Measurements from ENCODE around the gene TRMT2A.

DNA sequence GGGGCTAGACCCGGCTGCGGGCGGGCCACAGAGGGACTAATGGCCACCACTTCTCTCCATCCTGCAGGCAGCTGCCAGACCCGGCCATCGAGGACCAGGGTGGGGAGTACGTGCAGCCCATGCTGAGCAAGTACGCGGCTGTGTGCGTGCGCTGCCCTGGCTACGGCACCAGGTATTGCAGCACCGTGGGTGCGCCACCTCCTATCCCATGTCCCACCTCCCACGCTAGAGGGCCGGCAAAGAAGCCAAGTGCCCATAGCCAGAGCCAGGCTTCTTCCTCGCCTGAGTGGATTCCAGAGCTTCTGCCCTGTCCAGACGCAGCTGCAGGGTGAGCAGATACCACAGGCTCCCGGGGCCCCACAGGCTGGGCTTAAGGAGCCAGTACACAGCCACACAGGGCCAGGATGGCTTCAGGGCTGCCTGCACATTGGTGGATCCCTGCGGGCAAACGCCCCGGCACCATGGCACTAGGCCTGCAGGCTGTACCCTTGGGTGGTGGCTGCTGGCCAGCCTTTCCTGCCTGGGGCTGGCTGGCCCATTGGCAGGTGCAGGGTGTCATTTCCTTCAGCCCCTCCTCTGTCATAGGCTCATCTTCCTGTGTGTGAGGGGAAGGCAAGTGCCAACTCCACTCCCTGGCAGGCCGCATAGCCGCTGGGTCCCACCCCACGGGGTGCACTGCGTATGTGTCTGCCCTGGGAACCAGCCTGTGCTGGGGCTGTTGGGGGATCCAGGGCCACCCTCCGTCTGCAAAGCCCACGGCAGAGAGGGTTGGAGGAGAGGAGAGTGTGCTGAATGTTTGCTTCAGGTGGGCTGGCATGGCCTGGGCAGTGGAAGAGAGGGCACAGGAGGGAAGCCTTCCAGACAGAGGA lies 53.5 kb downstream of the TRMT2A start:
- TF ChIP-seq, protein P1, sequence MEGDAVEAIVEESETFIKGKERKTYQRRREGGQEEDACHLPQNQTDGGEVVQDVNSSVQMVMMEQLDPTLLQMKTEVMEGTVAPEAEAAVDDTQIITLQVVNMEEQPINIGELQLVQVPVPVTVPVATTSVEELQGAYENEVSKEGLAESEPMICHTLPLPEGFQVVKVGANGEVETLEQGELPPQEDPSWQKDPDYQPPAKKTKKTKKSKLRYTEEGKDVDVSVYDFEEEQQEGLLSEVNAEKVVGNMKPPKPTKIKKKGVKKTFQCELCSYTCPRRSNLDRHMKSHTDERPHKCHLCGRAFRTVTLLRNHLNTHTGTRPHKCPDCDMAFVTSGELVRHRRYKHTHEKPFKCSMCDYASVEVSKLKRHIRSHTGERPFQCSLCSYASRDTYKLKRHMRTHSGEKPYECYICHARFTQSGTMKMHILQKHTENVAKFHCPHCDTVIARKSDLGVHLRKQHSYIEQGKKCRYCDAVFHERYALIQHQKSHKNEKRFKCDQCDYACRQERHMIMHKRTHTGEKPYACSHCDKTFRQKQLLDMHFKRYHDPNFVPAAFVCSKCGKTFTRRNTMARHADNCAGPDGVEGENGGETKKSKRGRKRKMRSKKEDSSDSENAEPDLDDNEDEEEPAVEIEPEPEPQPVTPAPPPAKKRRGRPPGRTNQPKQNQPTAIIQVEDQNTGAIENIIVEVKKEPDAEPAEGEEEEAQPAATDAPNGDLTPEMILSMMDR (IDR thresholded peaks at IDR 0.05): no peak
- TF ChIP-seq EP300 (IDR thresholded peaks at IDR 0.05): no peak
